Activated B cell treated with CpG ODN at 0.5 μM for 24 hours (primary cell): ENCODE measurements around the gene RHOD. TPM values are rescaled to one million over a fixed set of nuclear protein-coding genes. Genes with fewer than 3 reads are reported as not detected.

Source experiments
- ATAC-seq: fragments of 200-7000 bp; cut with Tn5 transposase; one replicate; pipeline ENCODE4 v1.10.0; 2021; ENCODE audit warnings: low read depth, mild to moderate bottlenecking, moderate library complexity
- CTCF ChIA-PET: fragments of 350-600 bp; sonication (Branson Sonifier 250); formaldehyde crosslinking; loops from one replicate; lab custom pipeline; 2021; ENCODE audit warnings: antibody characterized with exemption; lab: Charles Lee
- POLR2A ChIA-PET: fragments of 350-600 bp; sonication (Branson Sonifier 250); formaldehyde crosslinking; loops from one replicate; lab custom pipeline; 2021; ENCODE audit warnings: antibody characterized with exemption; lab: Charles Lee
- DNase-seq: peaks from one replicate; pipeline ENCODE4 v3.0.0; 2022
- H3K27ac Mint-ChIP-seq: one replicate; pipeline ENCODE4 v1.8.0; 2020; ENCODE audit warnings: mixed read lengths
- H3K27me3 Mint-ChIP-seq: one replicate; pipeline ENCODE4 v1.8.0; 2021; ENCODE audit warnings: mixed read lengths
- H3K36me3 Mint-ChIP-seq: one replicate; pipeline ENCODE4 v1.8.0; 2021; ENCODE audit warnings: low read depth, mixed read lengths
- H3K4me1 Mint-ChIP-seq: one replicate; pipeline ENCODE4 v1.8.0; 2021; ENCODE audit warnings: mixed read lengths
- H3K4me3 Mint-ChIP-seq: one replicate; pipeline ENCODE4 v1.8.0; 2020; ENCODE audit warnings: mild to moderate bottlenecking, mixed read lengths
- H3K9me3 Mint-ChIP-seq: one replicate; pipeline ENCODE4 v1.8.0; 2020; ENCODE audit warnings: mixed read lengths
- CTCF ChIP-seq: fragments of 200-600 bp; IDR thresholded peaks from one replicate; pipeline ENCODE4 v1.8.0; 2022; ENCODE audit warnings: antibody characterized with exemption, mild to moderate bottlenecking
- intact Hi-C: fragments of 100-400 bp; cut with micrococcal nuclease; formaldehyde crosslinking; loops from one replicate; pipeline ENCODE4 v1.15.1; 2024
- total RNA-seq: library from RNA; stranded (reverse); gene quantifications from 2 replicates; pipeline ENCODE4 v1.2.3, GENCODE V29; 2022

RHOD gene
- total RNA-seq, 1 donor from 2014 or later, result not detected

GRCh38 chr11:67022961-67023956 lies 33.4 kb upstream of the RHOD start, which contains the start of gene SYT12:
Gene SYT12 (plus strand): TSS chr11:67023134. CDS start chr11:67030145, 7,011 bp downstream.
- Mint-ChIP-seq H3K4me3 (peak within 1 kb of the TSS; percentile 74), H3K27me3 (peaks cover 54% of the 10 kb centered on the region), H3K36me3 (no peaks in the 10 kb centered on the region), H3K27ac (no peak within 1 kb of the TSS), H3K4me1 (peaks cover 36% of the 10 kb centered on the region), H3K9me3 (peaks cover 2% of the 10 kb centered on the region)
- ChIA-PET POLR2A (interaction anchor here (0.6 kb wide), 1 partner anchor 327 kb away, joined by 4 read pairs; no protein-coding TSS in a partner anchor), CTCF (no interaction called here)
- TF ChIP-seq CTCF, result no peak
- intact Hi-C loops, result no loop called here
- no peak for DNase-seq
- no peak for ATAC-seq

GRCh38 chr11:67023957-67024353 lies 32.7 kb upstream of the RHOD start:
- ATAC-seq, result no peak
- peaks cover 52% of the 10 kb centered on the region for H3K27me3 Mint-ChIP-seq

GRCh38 chr11:67024410-67024809 lies 32.2 kb upstream of the RHOD start:
- peaks cover 43% of the 10 kb centered on the region for H3K4me1 Mint-ChIP-seq
- peaks cover 52% of the 10 kb centered on the region for H3K27me3 Mint-ChIP-seq
- ChIA-PET POLR2A (no interaction called here), CTCF (no interaction called here)
- no peak overlapping the region for H3K27ac Mint-ChIP-seq
- no peak for TF ChIP-seq CTCF
- peak overlapping the region; percentile 4 for H3K4me3 Mint-ChIP-seq
- intact Hi-C loops, result no loop called here
- ATAC-seq, result no peak
- no peak for DNase-seq
- H3K9me3 Mint-ChIP-seq, result no peaks in the 10 kb centered on the region
- H3K36me3 Mint-ChIP-seq, result no peaks in the 10 kb centered on the region

More at GRCh38 chr11:67023957-67024353, 32.7 kb upstream of the RHOD start:
- Mint-ChIP-seq H3K4me3 (peak overlapping the region; percentile 74), H3K4me1 (peaks cover 43% of the 10 kb centered on the region), H3K9me3 (peaks cover under 1% of the 10 kb centered on the region), H3K36me3 (no peaks in the 10 kb centered on the region), H3K27ac (no peak overlapping the region)
- intact Hi-C loops, result no loop called here
- ChIA-PET POLR2A (no interaction called here), CTCF (no interaction called here)
- no peak for DNase-seq
- TF ChIP-seq CTCF, result no peak

- intact Hi-C loops, result no loop called here
These were observed 31.7 kb upstream of the RHOD start for GRCh38 chr11:67024966-67025365.

More at GRCh38 chr11:67024966-67025365, 31.7 kb upstream of the RHOD start:
- ATAC-seq (no peak), DNase-seq (no peak)
- Mint-ChIP-seq H3K27ac (no peak overlapping the region), H3K27me3 (peaks cover 51% of the 10 kb centered on the region), H3K4me1 (peaks cover 43% of the 10 kb centered on the region), H3K4me3 (no peak overlapping the region), H3K36me3 (no peaks in the 10 kb centered on the region), H3K9me3 (no peaks in the 10 kb centered on the region)
- CTCF ChIA-PET, result no interaction called here
- POLR2A ChIA-PET, result no interaction called here
- TF ChIP-seq CTCF, result no peak
